ENCODE results near the gene GALNT18.

GALNT18 gene

DNA sequence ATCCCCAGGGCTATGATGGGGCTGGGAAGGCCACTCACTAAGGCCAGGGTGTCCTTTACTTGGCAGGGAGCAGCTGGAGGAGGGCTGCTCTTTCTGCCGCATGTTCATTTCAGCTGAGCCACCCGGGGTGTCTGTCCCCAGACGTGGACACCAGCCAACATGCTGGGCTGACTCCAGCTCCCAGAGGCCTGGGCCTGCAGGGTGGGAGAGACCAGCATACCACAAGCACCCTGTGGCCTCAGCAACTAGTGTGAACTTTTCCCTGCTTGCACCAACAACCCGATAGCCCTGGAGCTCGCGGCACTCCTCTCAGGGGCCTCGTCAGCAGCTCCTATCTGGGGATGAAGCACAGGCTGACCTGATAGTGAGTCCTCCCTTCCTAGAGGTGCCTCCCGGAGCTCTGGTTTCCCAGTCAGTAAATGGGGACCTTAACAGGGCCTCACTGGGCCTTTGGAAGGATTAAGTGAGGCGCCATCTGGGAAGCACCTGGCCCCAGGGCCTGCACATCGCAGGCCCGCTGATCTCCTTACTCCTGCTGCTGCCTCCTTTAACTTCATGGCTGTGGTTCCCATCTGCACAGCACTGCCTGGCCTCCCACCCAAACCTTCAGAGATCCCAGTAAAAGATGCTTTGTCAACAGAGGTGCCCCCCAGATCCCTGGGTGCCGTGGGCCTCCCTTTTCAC, 83.4 kb downstream of the GALNT18 start:
- H3K27me3 ChIP-seq (ENCODE audit: control insufficient read depth, insufficient read depth, low read length): no peaks in the 10 kb centered on the region
- no peaks in the 10 kb centered on the region for H3K36me3 ChIP-seq (ENCODE audit: control insufficient read depth, insufficient read depth, low read length)
- H3K4me1 ChIP-seq (ENCODE audit: control insufficient read depth, insufficient read depth, low read length): no peaks in the 10 kb centered on the region
- H3K9me3 ChIP-seq (ENCODE audit: control insufficient read depth, insufficient read depth, low read length): no peaks in the 10 kb centered on the region
- H3K27ac ChIP-seq (ENCODE audit: low read depth, low read length): no peak overlapping the region
- H3K4me3 ChIP-seq (ENCODE audit: low read depth, low read length): no peak overlapping the region
- H3K9ac ChIP-seq (ENCODE audit: low read depth, low read length): no peak overlapping the region

DNA sequence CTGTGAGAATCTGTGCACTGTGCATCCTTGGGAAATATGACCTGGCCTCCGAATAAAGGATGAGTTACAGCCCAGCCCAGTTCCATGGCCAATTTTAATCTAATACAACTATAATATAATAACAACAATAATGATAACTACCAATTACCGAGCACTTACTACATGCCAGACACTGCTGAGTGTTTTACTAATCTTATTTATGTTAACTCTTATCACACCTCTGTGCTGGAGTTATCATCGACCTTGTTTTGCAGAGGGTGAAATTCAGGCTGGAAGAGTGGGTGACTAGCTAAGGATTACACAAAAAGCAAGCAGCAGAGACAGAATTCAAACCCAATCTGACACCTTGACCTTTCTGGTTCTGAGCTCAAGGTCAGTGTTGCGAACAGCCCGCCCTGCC, 83.9 kb downstream of the GALNT18 start:
- H3K27ac ChIP-seq (ENCODE audit: low read depth, low read length): no peak overlapping the region
- H3K4me3 ChIP-seq (ENCODE audit: low read depth, low read length): no peak overlapping the region
- H3K9ac ChIP-seq (ENCODE audit: low read depth, low read length): no peak overlapping the region
- H3K9me3 ChIP-seq (ENCODE audit: control insufficient read depth, insufficient read depth, low read length): no peaks in the 10 kb centered on the region
- H3K4me1 ChIP-seq (ENCODE audit: control insufficient read depth, insufficient read depth, low read length): no peaks in the 10 kb centered on the region
- H3K36me3 ChIP-seq (ENCODE audit: control insufficient read depth, insufficient read depth, low read length): no peaks in the 10 kb centered on the region
- no peaks in the 10 kb centered on the region for H3K27me3 ChIP-seq (ENCODE audit: control insufficient read depth, insufficient read depth, low read length)

DNA sequence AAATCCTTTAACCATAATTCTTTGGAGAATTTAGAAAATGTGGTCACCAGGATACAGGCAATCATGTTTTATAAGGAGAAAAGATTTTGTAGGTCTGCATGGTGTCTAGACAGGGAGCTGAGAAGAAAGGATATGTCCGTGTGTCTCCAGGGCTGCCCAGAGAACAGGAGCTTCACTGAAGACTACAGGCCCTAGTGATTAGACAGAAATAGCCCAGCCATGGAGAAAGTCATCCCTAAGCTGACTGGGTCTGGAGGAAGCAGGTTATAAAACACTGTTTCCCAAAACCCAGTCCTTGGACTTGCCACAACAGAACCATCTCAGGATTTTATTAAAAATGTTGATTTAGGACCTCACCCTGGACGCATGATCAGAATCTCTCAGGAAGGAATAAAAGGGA, 84.4 kb downstream of the GALNT18 start:
- no peaks in the 10 kb centered on the region for H3K4me1 ChIP-seq (ENCODE audit: control insufficient read depth, insufficient read depth, low read length)
- H3K27me3 ChIP-seq (ENCODE audit: control insufficient read depth, insufficient read depth, low read length): no peaks in the 10 kb centered on the region
- H3K9me3 ChIP-seq (ENCODE audit: control insufficient read depth, insufficient read depth, low read length): no peaks in the 10 kb centered on the region
- H3K36me3 ChIP-seq (ENCODE audit: control insufficient read depth, insufficient read depth, low read length): no peaks in the 10 kb centered on the region
- H3K27ac ChIP-seq (ENCODE audit: low read depth, low read length): no peak overlapping the region
- H3K9ac ChIP-seq (ENCODE audit: low read depth, low read length): no peak overlapping the region
- no peak overlapping the region for H3K4me3 ChIP-seq (ENCODE audit: low read depth, low read length)

DNA sequence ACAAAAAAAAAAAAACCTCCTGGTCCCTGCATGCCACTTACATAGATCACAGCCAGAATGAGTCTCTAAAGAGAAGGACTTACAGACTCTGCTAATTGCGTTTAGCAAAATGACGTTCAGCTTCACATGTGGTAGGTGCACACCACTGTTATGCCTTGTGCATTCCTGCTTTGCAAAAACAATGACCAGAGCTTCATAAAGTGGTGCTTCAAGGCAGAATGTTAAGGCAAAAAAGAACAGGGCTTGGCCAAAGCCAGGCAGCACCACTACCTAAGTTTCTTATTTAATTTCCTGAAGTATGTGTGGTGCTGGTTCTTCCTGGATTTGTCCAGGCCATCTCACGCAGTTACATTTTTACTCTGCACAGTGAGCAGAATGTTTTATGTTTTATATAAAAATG, 85.2 kb downstream of the GALNT18 start:
- no peak overlapping the region for H3K27ac ChIP-seq (ENCODE audit: low read depth, low read length)
- no peaks in the 10 kb centered on the region for H3K36me3 ChIP-seq (ENCODE audit: control insufficient read depth, insufficient read depth, low read length)
- H3K9me3 ChIP-seq (ENCODE audit: control insufficient read depth, insufficient read depth, low read length): no peaks in the 10 kb centered on the region
- no peaks in the 10 kb centered on the region for H3K4me1 ChIP-seq (ENCODE audit: control insufficient read depth, insufficient read depth, low read length)
- H3K27me3 ChIP-seq (ENCODE audit: control insufficient read depth, insufficient read depth, low read length): no peaks in the 10 kb centered on the region
- no peak overlapping the region for H3K9ac ChIP-seq (ENCODE audit: low read depth, low read length)
- H3K4me3 ChIP-seq (ENCODE audit: low read depth, low read length): no peak overlapping the region

DNA sequence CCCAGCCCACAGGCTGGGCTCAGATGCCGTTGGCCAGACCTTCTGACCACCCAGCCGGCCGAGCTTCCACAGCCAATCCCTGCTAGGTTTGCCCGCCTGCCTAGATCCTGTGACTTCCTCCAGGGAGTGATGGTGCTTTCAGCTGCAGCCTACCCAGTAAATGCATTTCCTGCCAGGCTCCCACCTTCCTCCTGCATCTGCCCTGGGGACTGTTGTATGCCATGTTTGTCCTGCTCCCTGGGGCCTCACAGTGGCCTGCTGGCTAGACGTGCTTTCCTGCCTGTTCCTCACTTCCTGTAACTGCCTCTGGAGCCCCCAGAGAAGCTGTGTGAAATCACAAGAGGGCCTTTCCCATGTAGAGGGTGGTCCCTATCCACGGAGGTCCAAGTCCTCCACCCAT, 86.2 kb downstream of the GALNT18 start:
- Histone ChIP-seq H3K4me3 (ENCODE audit: low read depth, low read length) (no peak overlapping the region), H3K4me1 (ENCODE audit: control insufficient read depth, insufficient read depth, low read length) (no peaks in the 10 kb centered on the region), H3K27me3 (ENCODE audit: control insufficient read depth, insufficient read depth, low read length) (no peaks in the 10 kb centered on the region), H3K27ac (ENCODE audit: low read depth, low read length) (no peak overlapping the region), H3K36me3 (ENCODE audit: control insufficient read depth, insufficient read depth, low read length) (no peaks in the 10 kb centered on the region), H3K9me3 (ENCODE audit: control insufficient read depth, insufficient read depth, low read length) (no peaks in the 10 kb centered on the region), H3K9ac (ENCODE audit: low read depth, low read length) (no peak overlapping the region)

DNA sequence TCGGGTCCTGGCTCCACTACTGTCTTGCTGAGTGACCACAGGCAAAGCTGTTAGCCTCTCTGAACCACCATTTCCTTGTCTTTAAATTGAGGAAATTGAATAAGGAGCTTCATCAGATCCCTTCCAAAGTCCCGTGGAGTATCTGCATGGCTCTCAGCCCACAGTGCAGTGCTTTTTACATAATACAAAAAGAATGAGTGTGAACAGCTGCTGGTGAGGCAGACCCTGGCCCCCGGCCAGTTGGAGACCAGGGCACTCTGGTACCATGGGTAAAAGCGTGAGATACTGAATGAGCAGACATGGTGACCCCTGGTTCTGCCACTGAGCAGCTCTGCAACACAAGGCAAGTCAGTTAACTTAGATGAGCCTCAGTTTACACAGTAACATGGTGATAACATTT, 86.8 kb downstream of the GALNT18 start:
- H3K9me3 ChIP-seq (ENCODE audit: control insufficient read depth, insufficient read depth, low read length): no peaks in the 10 kb centered on the region
- H3K27me3 ChIP-seq (ENCODE audit: control insufficient read depth, insufficient read depth, low read length): no peaks in the 10 kb centered on the region
- no peak overlapping the region for H3K27ac ChIP-seq (ENCODE audit: low read depth, low read length)
- no peaks in the 10 kb centered on the region for H3K4me1 ChIP-seq (ENCODE audit: control insufficient read depth, insufficient read depth, low read length)
- no peak overlapping the region for H3K9ac ChIP-seq (ENCODE audit: low read depth, low read length)
- no peak overlapping the region for H3K4me3 ChIP-seq (ENCODE audit: low read depth, low read length)
- no peaks in the 10 kb centered on the region for H3K36me3 ChIP-seq (ENCODE audit: control insufficient read depth, insufficient read depth, low read length)

DNA sequence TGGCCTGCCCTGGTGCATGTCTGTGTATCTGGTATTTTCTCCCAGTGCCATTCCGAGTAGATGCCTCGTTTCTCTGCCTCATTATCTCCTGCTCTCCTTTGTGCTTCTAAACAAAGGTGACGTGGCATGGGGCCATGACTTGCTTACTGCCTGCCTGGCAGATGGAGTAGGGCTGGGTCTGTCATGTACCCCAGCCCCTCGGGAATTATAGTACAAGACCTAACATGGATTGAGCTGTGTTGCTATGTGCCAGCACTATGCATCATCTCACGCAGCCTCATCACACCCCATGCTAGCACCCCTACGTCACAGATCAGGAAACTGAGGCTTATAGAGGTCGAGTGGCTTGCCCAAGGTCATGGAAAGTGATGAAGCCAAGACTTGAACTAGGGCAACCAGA, 88.1 kb downstream of the GALNT18 start:
- H3K9me3 ChIP-seq (ENCODE audit: control insufficient read depth, insufficient read depth, low read length): no peaks in the 10 kb centered on the region
- no peak overlapping the region for H3K27ac ChIP-seq (ENCODE audit: low read depth, low read length)

DNA sequence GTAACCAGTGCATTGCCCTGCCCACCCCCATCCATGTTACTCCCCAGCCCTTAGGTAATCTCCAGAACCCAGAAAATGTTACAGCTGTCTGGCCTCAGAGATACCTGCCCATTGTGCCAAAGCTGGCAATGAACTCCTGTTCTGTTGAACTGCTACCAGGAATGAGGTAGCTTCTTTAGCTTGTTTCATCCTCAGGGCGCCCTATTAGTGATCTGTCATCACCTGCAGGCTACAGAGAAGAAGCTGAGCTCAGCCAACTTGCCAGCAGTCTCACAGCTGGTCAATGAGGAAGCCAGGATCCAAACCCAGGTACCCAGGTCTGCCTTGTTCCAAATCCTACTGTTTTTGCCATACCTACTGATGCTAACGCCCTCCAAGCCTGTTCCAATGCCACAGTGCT, 88.7 kb downstream of the GALNT18 start:
- no peaks in the 10 kb centered on the region for H3K27me3 ChIP-seq (ENCODE audit: control insufficient read depth, insufficient read depth, low read length)
- no peak overlapping the region for H3K9ac ChIP-seq (ENCODE audit: low read depth, low read length)
- no peak overlapping the region for H3K27ac ChIP-seq (ENCODE audit: low read depth, low read length)
- no peaks in the 10 kb centered on the region for H3K9me3 ChIP-seq (ENCODE audit: control insufficient read depth, insufficient read depth, low read length)
- H3K4me3 ChIP-seq (ENCODE audit: low read depth, low read length): no peak overlapping the region
- H3K36me3 ChIP-seq (ENCODE audit: control insufficient read depth, insufficient read depth, low read length): no peaks in the 10 kb centered on the region
- H3K4me1 ChIP-seq (ENCODE audit: control insufficient read depth, insufficient read depth, low read length): no peaks in the 10 kb centered on the region

More for the DNA sequence above, 88.1 kb downstream of the GALNT18 start:
- Histone ChIP-seq H3K9ac (ENCODE audit: low read depth, low read length) (no peak overlapping the region), H3K36me3 (ENCODE audit: control insufficient read depth, insufficient read depth, low read length) (no peaks in the 10 kb centered on the region), H3K27me3 (ENCODE audit: control insufficient read depth, insufficient read depth, low read length) (no peaks in the 10 kb centered on the region), H3K4me3 (ENCODE audit: low read depth, low read length) (no peak overlapping the region), H3K4me1 (ENCODE audit: control insufficient read depth, insufficient read depth, low read length) (no peaks in the 10 kb centered on the region)

DNA sequence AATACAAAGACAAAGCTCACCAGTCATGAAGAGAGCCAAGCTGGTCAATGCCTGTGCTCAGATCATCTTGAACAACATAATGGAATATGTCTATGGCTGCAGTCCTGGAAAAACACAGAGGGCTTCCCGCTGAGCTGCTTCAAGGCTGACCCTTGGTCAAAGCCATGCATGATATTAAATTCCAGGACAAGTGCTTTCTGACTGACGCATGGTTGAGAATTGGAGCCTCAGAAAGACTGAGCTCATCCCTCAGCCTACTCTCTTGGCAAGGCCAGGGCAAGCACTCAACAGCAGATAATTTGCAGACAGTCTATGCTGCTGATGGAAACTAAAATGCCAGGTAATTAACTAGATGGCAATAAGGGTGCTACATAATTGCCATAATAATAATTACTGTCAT, 89.2 kb downstream of the GALNT18 start:
- Histone ChIP-seq H3K27ac (ENCODE audit: low read depth, low read length) (no peak overlapping the region), H3K9ac (ENCODE audit: low read depth, low read length) (no peak overlapping the region), H3K9me3 (ENCODE audit: control insufficient read depth, insufficient read depth, low read length) (no peaks in the 10 kb centered on the region), H3K36me3 (ENCODE audit: control insufficient read depth, insufficient read depth, low read length) (no peaks in the 10 kb centered on the region), H3K27me3 (ENCODE audit: control insufficient read depth, insufficient read depth, low read length) (no peaks in the 10 kb centered on the region), H3K4me3 (ENCODE audit: low read depth, low read length) (no peak overlapping the region), H3K4me1 (ENCODE audit: control insufficient read depth, insufficient read depth, low read length) (no peaks in the 10 kb centered on the region)

DNA sequence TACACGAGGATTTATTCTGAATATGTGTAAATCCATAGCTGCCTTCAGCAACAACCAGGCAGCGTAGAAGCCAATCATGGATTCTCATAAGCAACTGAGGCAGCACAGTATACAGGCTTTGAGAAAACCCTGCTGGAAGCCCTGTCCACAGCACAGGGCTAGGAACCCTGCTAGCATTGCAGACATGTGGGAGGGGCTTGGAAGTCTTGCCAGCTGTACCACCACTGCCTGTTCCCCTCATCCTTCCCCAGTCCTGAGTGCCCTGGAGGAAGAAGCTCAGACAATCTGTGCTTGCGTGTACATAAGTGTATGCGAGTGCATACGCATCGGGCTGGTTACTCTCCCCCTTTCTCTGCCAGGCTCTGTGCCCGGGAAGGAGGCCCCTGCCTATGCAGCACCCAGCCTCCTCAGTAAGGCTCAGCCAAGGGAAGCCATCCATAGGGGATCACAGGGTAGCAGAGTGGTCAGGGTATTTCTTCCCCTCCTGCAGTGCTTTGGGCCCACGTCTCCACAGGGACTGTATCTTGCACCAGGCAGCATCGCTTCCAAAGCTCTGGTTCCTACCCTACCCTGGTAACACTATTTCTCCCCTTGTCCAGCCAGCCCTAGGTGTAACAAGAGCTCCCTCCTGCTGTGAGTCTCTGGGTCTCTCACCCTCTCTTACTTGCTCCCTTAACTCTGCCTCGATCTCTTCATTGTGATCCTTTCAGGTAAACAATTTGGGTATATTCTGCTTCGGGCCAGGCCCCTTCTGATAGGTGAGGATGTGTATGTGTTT, 90.5 kb downstream of the GALNT18 start:
- no peaks in the 10 kb centered on the region for H3K9me3 ChIP-seq (ENCODE audit: control insufficient read depth, insufficient read depth, low read length)
- H3K9ac ChIP-seq (ENCODE audit: low read depth, low read length): no peak overlapping the region
- no peak overlapping the region for H3K27ac ChIP-seq (ENCODE audit: low read depth, low read length)
- no peaks in the 10 kb centered on the region for H3K4me1 ChIP-seq (ENCODE audit: control insufficient read depth, insufficient read depth, low read length)
- no peaks in the 10 kb centered on the region for H3K27me3 ChIP-seq (ENCODE audit: control insufficient read depth, insufficient read depth, low read length)
- H3K4me3 ChIP-seq (ENCODE audit: low read depth, low read length): no peak overlapping the region
- no peaks in the 10 kb centered on the region for H3K36me3 ChIP-seq (ENCODE audit: control insufficient read depth, insufficient read depth, low read length)

DNA sequence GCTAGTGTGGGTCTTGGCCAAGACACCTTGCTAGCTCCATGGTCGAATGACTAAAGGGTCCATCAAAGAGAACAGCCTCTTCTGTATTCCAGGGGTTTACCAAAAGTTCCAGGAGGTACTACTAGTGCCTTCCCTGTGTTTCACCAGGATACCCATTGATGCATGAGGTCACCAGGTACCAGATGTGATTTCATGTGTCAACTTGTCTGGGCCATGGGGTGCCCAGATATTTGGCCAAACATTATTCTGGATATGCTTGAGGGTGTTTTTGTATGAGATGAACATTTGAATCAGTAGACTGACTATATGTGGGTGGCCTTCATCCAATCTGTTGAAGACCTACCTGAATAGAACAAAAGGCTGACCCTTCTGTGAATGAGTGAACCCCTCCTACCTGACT, 92.8 kb downstream of the GALNT18 start:
- Histone ChIP-seq H3K4me1 (ENCODE audit: control insufficient read depth, insufficient read depth, low read length) (no peaks in the 10 kb centered on the region), H3K27ac (ENCODE audit: low read depth, low read length) (no peak overlapping the region), H3K27me3 (ENCODE audit: control insufficient read depth, insufficient read depth, low read length) (no peaks in the 10 kb centered on the region), H3K36me3 (ENCODE audit: control insufficient read depth, insufficient read depth, low read length) (no peaks in the 10 kb centered on the region), H3K4me3 (ENCODE audit: low read depth, low read length) (no peak overlapping the region), H3K9me3 (ENCODE audit: control insufficient read depth, insufficient read depth, low read length) (no peaks in the 10 kb centered on the region), H3K9ac (ENCODE audit: low read depth, low read length) (no peak overlapping the region)
